Activated CD8-positive, alpha-beta T cell treated with anti-CD3 and anti-CD28 coated beads for 36 hours (primary cell): Measurements from ENCODE around the gene SLPI. TPM values are rescaled to one million over a fixed set of nuclear protein-coding genes. Genes with fewer than 3 reads are reported as not detected.

Source experiments
- ATAC-seq: fragments of 200-7000 bp; cut with Tn5 transposase; one replicate; pipeline ENCODE4 v1.10.0; 2021; ENCODE audit warnings: mild to moderate bottlenecking, moderate library complexity
- CTCF ChIA-PET: fragments of 350-600 bp; sonication (Branson Sonifier 250); formaldehyde crosslinking; loops from one replicate; lab custom pipeline; 2021; ENCODE audit warnings: antibody characterized with exemption; lab: Charles Lee
- POLR2A ChIA-PET: fragments of 350-600 bp; sonication (Branson Sonifier 250); formaldehyde crosslinking; loops from one replicate; lab custom pipeline; 2021; ENCODE audit warnings: antibody characterized with exemption; lab: Charles Lee
- DNase-seq: peaks from one replicate; pipeline ENCODE4 v3.0.0-alpha.2; 2020
- H3K27ac Mint-ChIP-seq: one replicate; pipeline ENCODE4 v1.8.0; 2021; ENCODE audit warnings: mild to moderate bottlenecking, mixed read lengths
- H3K27me3 Mint-ChIP-seq: one replicate; pipeline ENCODE4 v1.8.0; 2021; ENCODE audit warnings: mixed read lengths
- H3K36me3 Mint-ChIP-seq: one replicate; pipeline ENCODE4 v1.8.0; 2021; ENCODE audit warnings: low read depth, mixed read lengths
- H3K4me1 Mint-ChIP-seq: one replicate; pipeline ENCODE4 v1.8.0; 2021; ENCODE audit warnings: low read depth, mixed read lengths
- H3K4me3 Mint-ChIP-seq: one replicate; pipeline ENCODE4 v1.8.0; 2021; ENCODE audit warnings: mild to moderate bottlenecking, moderate library complexity, mixed read lengths
- H3K9me3 Mint-ChIP-seq: one replicate; pipeline ENCODE4 v1.8.0; 2021; ENCODE audit warnings: mixed read lengths
- CTCF ChIP-seq: fragments of 200-600 bp; IDR thresholded peaks from one replicate; pipeline ENCODE4 v1.8.0; 2022; ENCODE audit warnings: antibody characterized with exemption, mild to moderate bottlenecking
- intact Hi-C: fragments of 100-400 bp; cut with micrococcal nuclease; formaldehyde crosslinking; loops from one replicate; pipeline ENCODE4 v1.10.0; 2022
- total RNA-seq, 2 experiments: library from RNA; stranded (reverse); gene quantifications; one replicate each; pipeline ENCODE4 v1.2.3, GENCODE V29; 2021

SLPI gene
- total RNA-seq, 2 experiments from 2014 or later: not detected

GRCh38 chr20:45282700-45283550, 28.6 kb upstream of the SLPI start:
- no peak for TF ChIP-seq CTCF
- Mint-ChIP-seq H3K4me1 (no peaks in the 10 kb centered on the region), H3K9me3 (no peaks in the 10 kb centered on the region), H3K27me3 (peaks cover 10% of the 10 kb centered on the region), H3K27ac (no peak overlapping the region), H3K4me3 (no peak overlapping the region), H3K36me3 (no peaks in the 10 kb centered on the region)
- no peak for DNase-seq
- CTCF ChIA-PET: interaction anchor here (1.0 to 5.7 kb wide), 3 partner anchors 10 to 186 kb away, joined by 3 to 44 read pairs (median 5); no protein-coding TSS in a partner anchor
- POLR2A ChIA-PET: no interaction called here
- intact Hi-C loops: no loop called here
- no peak for ATAC-seq

GRCh38 chr20:45279992-45280391, 25.6 kb upstream of the SLPI start:
- TF ChIP-seq CTCF: no peak
- ChIA-PET POLR2A (no interaction called here), CTCF (interaction anchor here (1.0 to 5.7 kb wide), 2 partner anchors 13 to 141 kb away, joined by 3 to 44 read pairs; no protein-coding TSS in a partner anchor)
- H3K4me1 Mint-ChIP-seq: no peaks in the 10 kb centered on the region
- H3K36me3 Mint-ChIP-seq: no peaks in the 10 kb centered on the region
- no peak overlapping the region for H3K4me3 Mint-ChIP-seq
- no peaks in the 10 kb centered on the region for H3K9me3 Mint-ChIP-seq
- no peak for DNase-seq
- peaks cover 27% of the 10 kb centered on the region for H3K27me3 Mint-ChIP-seq
- H3K27ac Mint-ChIP-seq: no peak overlapping the region
- intact Hi-C loops: no loop called here
- ATAC-seq: no peak

GRCh38 chr20:45275338-45275737, 21.0 kb upstream of the SLPI start:
- ATAC-seq (no peak), DNase-seq (no peak)
- intact Hi-C loops: no loop called here
- no peak overlapping the region for H3K4me3 Mint-ChIP-seq
- no peaks in the 10 kb centered on the region for H3K4me1 Mint-ChIP-seq
- H3K27ac Mint-ChIP-seq: no peak overlapping the region
- H3K27me3 Mint-ChIP-seq: peaks cover 44% of the 10 kb centered on the region
- no peak for TF ChIP-seq CTCF
- no peaks in the 10 kb centered on the region for H3K9me3 Mint-ChIP-seq
- no peaks in the 10 kb centered on the region for H3K36me3 Mint-ChIP-seq
- ChIA-PET POLR2A (no interaction called here), CTCF (interaction anchor here (0.8 to 1.1 kb wide), 2 partner anchors 15 to 18 kb away, joined by 3 read pairs; no protein-coding TSS in a partner anchor)

DNA sequence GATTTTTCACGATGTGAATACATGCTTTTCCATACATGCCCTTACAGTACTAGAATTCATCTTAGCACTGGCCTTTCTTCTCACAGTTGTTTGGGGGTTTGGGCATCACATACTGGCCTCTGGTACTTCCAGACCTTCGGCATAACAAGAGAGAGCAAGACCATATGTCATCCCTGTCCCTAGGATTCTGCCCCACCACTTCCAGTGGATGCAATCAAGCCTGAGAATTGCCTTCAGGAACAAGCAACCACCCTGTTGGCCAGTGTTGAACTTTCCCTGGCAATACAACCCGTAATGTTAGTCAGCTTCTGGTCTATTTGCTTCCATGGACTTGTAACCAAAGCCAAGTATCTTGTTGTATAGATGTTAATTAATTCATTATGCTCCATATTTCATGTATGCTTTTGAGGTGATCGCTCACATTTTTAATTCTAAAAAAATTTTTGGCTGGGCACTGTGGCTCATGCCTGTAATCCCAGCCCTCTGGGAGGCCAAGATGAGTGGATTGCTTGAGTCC, 15.4 kb upstream of the SLPI start:
- TF ChIP-seq CTCF: no peak
- Mint-ChIP-seq H3K4me1 (no peaks in the 10 kb centered on the region), H3K27ac (no peak overlapping the region), H3K9me3 (no peaks in the 10 kb centered on the region), H3K4me3 (no peak overlapping the region), H3K36me3 (no peaks in the 10 kb centered on the region), H3K27me3 (peaks cover 33% of the 10 kb centered on the region)
- ATAC-seq (no peak), DNase-seq (no peak)
- intact Hi-C loops: no loop called here
- ChIA-PET POLR2A (no interaction called here), CTCF (interaction anchor here (1.5 to 1.7 kb wide), 3 partner anchors 21 to 40 kb away, joined by 3 to 10 read pairs (median 7); no protein-coding TSS in a partner anchor)

GRCh38 chr20:45269056-45269455, 14.7 kb upstream of the SLPI start:
- ATAC-seq: no peak
- no peak for TF ChIP-seq CTCF
- DNase-seq: no peak
- Mint-ChIP-seq H3K27ac (no peak overlapping the region), H3K36me3 (no peaks in the 10 kb centered on the region), H3K4me1 (no peaks in the 10 kb centered on the region), H3K27me3 (peaks cover 32% of the 10 kb centered on the region), H3K4me3 (no peak overlapping the region), H3K9me3 (no peaks in the 10 kb centered on the region)
- ChIA-PET CTCF (interaction anchor here (1.1 to 1.7 kb wide), 5 partner anchors 21 to 130 kb away, joined by 3 to 10 read pairs (median 5); no protein-coding TSS in a partner anchor), POLR2A (no interaction called here)
- intact Hi-C loops: no loop called here
